ENCODE measurements around the gene MOB3C. TPM values are rescaled to one million over a fixed set of nuclear protein-coding genes. Genes with fewer than 3 reads are reported as not detected.

MOB3C gene
- total RNA-seq, 2 donors from 2014 or later = 1.7 to 2.3 TPM

- no peak overlapping the region for H3K27ac Mint-ChIP-seq
- no peak overlapping the region for H3K4me3 ChIP-seq (ENCODE audit: low read length)
Measured at GRCh38 chr1:46594063-46594462, 22.5 kb downstream of the MOB3C start.

GRCh38 chr1:46592823-46593222 is 23.8 kb downstream of the MOB3C start:
- H3K27me3 Mint-ChIP-seq (ENCODE audit: insufficient read depth) = no peaks in the 10 kb centered on the region
- Histone ChIP-seq H3K9ac (ENCODE audit: extremely low read depth, low read length, poor library complexity, severe bottlenecking) (no peak overlapping the region), H3K4me3 (ENCODE audit: low read length) (no peak overlapping the region), H3K4me1 (ENCODE audit: control insufficient read depth, insufficient read depth, low read length) (no peaks in the 10 kb centered on the region), H3K27me3 (ENCODE audit: control insufficient read depth, insufficient read depth, low read length, poor library complexity, severe bottlenecking) (no peaks in the 10 kb centered on the region), H3K36me3 (ENCODE audit: control insufficient read depth, insufficient read depth, low read length) (peaks cover 26% of the 10 kb centered on the region), H3K27ac (ENCODE audit: low read depth, low read length) (no peak overlapping the region), H3K9me3 (ENCODE audit: control insufficient read depth, low read length) (no peaks in the 10 kb centered on the region)
- no peak overlapping the region for H3K4me3 Mint-ChIP-seq
- no peak for TF ChIP-seq CTCF (conservative IDR thresholded peaks at IDR 0.05)
- H3K4me1 Mint-ChIP-seq = no peaks in the 10 kb centered on the region
- no peak overlapping the region for H3K27ac Mint-ChIP-seq
- DNase-seq = no peak
- peaks cover 35% of the 10 kb centered on the region for H3K36me3 Mint-ChIP-seq (ENCODE audit: low read depth)
- 95 to 100% methylated on average over 4 of the region's 4 CpGs for WGBS, 2 experiments (ENCODE audit: insufficient coverage in 1 of 2, insufficient read length in 1 of 2)
- H3K9me3 Mint-ChIP-seq = no peaks in the 10 kb centered on the region

More at GRCh38 chr1:46594063-46594462, 22.5 kb downstream of the MOB3C start:
- Mint-ChIP-seq H3K36me3 (ENCODE audit: low read depth) (peaks cover 32% of the 10 kb centered on the region), H3K4me1 (no peaks in the 10 kb centered on the region), H3K9me3 (no peaks in the 10 kb centered on the region), H3K4me3 (no peak overlapping the region), H3K27me3 (ENCODE audit: insufficient read depth) (no peaks in the 10 kb centered on the region)
- DNase-seq = no peak
- Histone ChIP-seq H3K27ac (ENCODE audit: low read depth, low read length) (no peak overlapping the region), H3K36me3 (ENCODE audit: control insufficient read depth, insufficient read depth, low read length) (peaks cover 26% of the 10 kb centered on the region), H3K4me1 (ENCODE audit: control insufficient read depth, insufficient read depth, low read length) (no peaks in the 10 kb centered on the region), H3K9me3 (ENCODE audit: control insufficient read depth, low read length) (no peaks in the 10 kb centered on the region), H3K9ac (ENCODE audit: extremely low read depth, low read length, poor library complexity, severe bottlenecking) (no peak overlapping the region), H3K27me3 (ENCODE audit: control insufficient read depth, insufficient read depth, low read length, poor library complexity, severe bottlenecking) (no peaks in the 10 kb centered on the region)
- 91 to 98% methylated on average over 3 to 5 of the region's 5 CpGs for WGBS, 2 experiments (ENCODE audit: insufficient coverage in 1 of 2, insufficient read length in 1 of 2)
- no peak for TF ChIP-seq CTCF (conservative IDR thresholded peaks at IDR 0.05)

GRCh38 chr1:46589529-46589928 is 27.1 kb downstream of the MOB3C start:
- Mint-ChIP-seq H3K9me3 (no peaks in the 10 kb centered on the region), H3K27ac (no peak overlapping the region), H3K4me1 (no peaks in the 10 kb centered on the region), H3K27me3 (ENCODE audit: insufficient read depth) (no peaks in the 10 kb centered on the region), H3K4me3 (no peak overlapping the region), H3K36me3 (ENCODE audit: low read depth) (peaks cover 45% of the 10 kb centered on the region)
- DNase-seq = no peak
- H3K4me1 ChIP-seq (ENCODE audit: control insufficient read depth, insufficient read depth, low read length) = no peaks in the 10 kb centered on the region
- H3K4me3 ChIP-seq (ENCODE audit: low read length) = no peak overlapping the region
- H3K27me3 ChIP-seq (ENCODE audit: control insufficient read depth, insufficient read depth, low read length, poor library complexity, severe bottlenecking) = no peaks in the 10 kb centered on the region
- no peak overlapping the region for H3K9ac ChIP-seq (ENCODE audit: extremely low read depth, low read length, poor library complexity, severe bottlenecking)
- 94 to 96% methylated on average over 3 of the region's 3 CpGs for WGBS, 2 experiments (ENCODE audit: insufficient coverage in 1 of 2, insufficient read length in 1 of 2)
- H3K9me3 ChIP-seq (ENCODE audit: control insufficient read depth, low read length) = no peaks in the 10 kb centered on the region
- H3K36me3 ChIP-seq (ENCODE audit: control insufficient read depth, insufficient read depth, low read length) = peaks cover 29% of the 10 kb centered on the region
- H3K27ac ChIP-seq (ENCODE audit: low read depth, low read length) = no peak overlapping the region
- no peak for TF ChIP-seq CTCF (conservative IDR thresholded peaks at IDR 0.05)

Measured in endodermal cell (in vitro differentiated cells).